CD8-positive, alpha-beta memory T cell (primary cell): Measurements from ENCODE around the gene MYMK. TPM values are rescaled to one million over a fixed set of nuclear protein-coding genes. Genes with fewer than 3 reads are reported as not detected.

Experiments used
- CTCF ChIA-PET: fragments of 350-600 bp; sonication (Branson Sonifier 250); formaldehyde crosslinking; loops from one replicate; lab custom pipeline; 2021; ENCODE audit warnings: antibody characterized with exemption; lab: Charles Lee
- POLR2A ChIA-PET: fragments of 350-600 bp; sonication (Branson Sonifier 250); formaldehyde crosslinking; loops from one replicate; lab custom pipeline; 2021; ENCODE audit warnings: antibody characterized with exemption; lab: Charles Lee
- DNase-seq, 5 donors: peaks; one replicate each; pipeline versions ENCODE4 v3.0.0 to v3.0.0-alpha.2; 2020 to 2022; ENCODE audit warnings: mixed read lengths in 1 of 5
- H3K27ac ChIP-seq: one replicate; pipeline ENCODE4 v1.7.0; 2013; ENCODE audit warnings: low read depth, mild to moderate bottlenecking, low read length, moderate library complexity
- H3K27me3 ChIP-seq: 2 replicates; pipeline ENCODE4 v1.7.0; 2013; ENCODE audit warnings: low read length, mild to moderate bottlenecking; ENCODE audit not compliant: insufficient read depth, poor library complexity, severe bottlenecking
- H3K36me3 ChIP-seq: 2 replicates; pipeline ENCODE4 v1.7.0; 2013; ENCODE audit warnings: mild to moderate bottlenecking, low read length, moderate library complexity; ENCODE audit not compliant: insufficient read depth
- H3K4me1 ChIP-seq: 2 replicates; pipeline ENCODE4 v1.7.0; 2013; ENCODE audit warnings: mild to moderate bottlenecking, low read length, moderate library complexity; ENCODE audit not compliant: insufficient read depth
- H3K4me3 ChIP-seq: 2 replicates; pipeline ENCODE4 v1.7.0; 2013; ENCODE audit warnings: mild to moderate bottlenecking, low read length
- H3K9me3 ChIP-seq: 2 replicates; pipeline ENCODE4 v1.7.0; 2013; ENCODE audit warnings: mild to moderate bottlenecking, low read length
- H3K27ac Mint-ChIP-seq, 8 donors: one replicate each; pipeline ENCODE4 v1.8.0; 2020 to 2021; ENCODE audit warnings: mixed read lengths in 8 of 8, mild to moderate bottlenecking in 6 of 8, inconsistent platforms in 3 of 8, moderate library complexity in 3 of 8
- H3K27me3 Mint-ChIP-seq, 2 donors: one replicate each; pipeline ENCODE4 v1.8.0; 2020 to 2021; ENCODE audit warnings: mixed read lengths in 2 of 2, mild to moderate bottlenecking in 1 of 2, moderate library complexity in 1 of 2
- H3K36me3 Mint-ChIP-seq, 3 donors: one replicate each; pipeline ENCODE4 v1.8.0; 2020 to 2021; ENCODE audit warnings: mixed read lengths in 3 of 3, inconsistent platforms in 1 of 3, mild to moderate bottlenecking in 1 of 3
- H3K4me1 Mint-ChIP-seq, 3 donors: one replicate each; pipeline ENCODE4 v1.8.0; 2020 to 2021; ENCODE audit warnings: mixed read lengths in 3 of 3, inconsistent platforms in 1 of 3, mild to moderate bottlenecking in 1 of 3
- H3K4me3 Mint-ChIP-seq, 7 donors: one replicate each; pipeline ENCODE4 v1.8.0; 2020 to 2021; ENCODE audit warnings: mixed read lengths in 7 of 7, mild to moderate bottlenecking in 6 of 7, moderate library complexity in 4 of 7, inconsistent platforms in 2 of 7
- H3K9me3 Mint-ChIP-seq, 5 donors: one replicate each; pipeline ENCODE4 v1.8.0; 2020 to 2022; ENCODE audit warnings: mixed read lengths in 5 of 5, mild to moderate bottlenecking in 3 of 5, moderate library complexity in 2 of 5, inconsistent platforms in 1 of 5
- polyA plus RNA-seq: library from polyadenylated mRNA; unstranded; fragments of 300-500 nt; fragmentation: Illumina TruSeq; gene quantifications from one replicate; pipeline ENCODE4 v1.2.3, GENCODE V29; 2021
- total RNA-seq, 2 experiments: library from RNA; stranded (reverse); gene quantifications; one replicate each; pipeline ENCODE4 v1.2.3, GENCODE V29; 2021

The MYMK gene
- total and polyA plus RNA-seq, 3 experiments from 2014 or later, result not detected

DNA sequence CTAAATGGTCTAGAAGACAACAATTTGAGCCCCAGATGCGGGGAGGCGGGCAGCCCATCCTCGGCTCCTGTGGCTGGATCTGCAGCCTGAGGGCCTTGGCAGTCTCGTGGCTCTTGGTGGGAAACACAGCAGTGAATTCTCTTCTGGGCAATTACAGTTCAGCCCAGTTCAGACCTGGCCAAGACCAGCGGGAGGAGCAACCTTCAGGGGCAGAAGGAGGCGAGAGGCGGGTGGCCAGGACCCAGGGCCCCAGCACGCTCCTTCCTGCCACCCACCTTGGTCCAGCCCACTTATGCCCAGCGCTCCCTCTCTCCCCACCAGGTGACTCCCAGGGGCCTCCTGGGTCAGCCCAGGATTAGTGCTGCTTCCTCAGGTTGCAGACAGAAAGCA, 7.8 kb downstream of the MYMK start:
- H3K27me3 Mint-ChIP-seq, result peaks cover 5 to 13% of the 10 kb centered on the region in 2 donors
- POLR2A ChIA-PET, result no interaction called here
- Histone ChIP-seq H3K4me3 (no peak overlapping the region), H3K27me3 (no peaks in the 10 kb centered on the region), H3K27ac (no peak overlapping the region), H3K9me3 (no peaks in the 10 kb centered on the region), H3K36me3 (no peaks in the 10 kb centered on the region), H3K4me1 (no peaks in the 10 kb centered on the region)
- no peaks in the 10 kb centered on the region for H3K9me3 Mint-ChIP-seq
- DNase-seq, result no peak
- no peaks in the 10 kb centered on the region for H3K4me1 Mint-ChIP-seq
- CTCF ChIA-PET, result no interaction called here
- H3K36me3 Mint-ChIP-seq, result no peaks in the 10 kb centered on the region
- no peak overlapping the region for H3K27ac Mint-ChIP-seq
- no peak overlapping the region for H3K4me3 Mint-ChIP-seq

DNA sequence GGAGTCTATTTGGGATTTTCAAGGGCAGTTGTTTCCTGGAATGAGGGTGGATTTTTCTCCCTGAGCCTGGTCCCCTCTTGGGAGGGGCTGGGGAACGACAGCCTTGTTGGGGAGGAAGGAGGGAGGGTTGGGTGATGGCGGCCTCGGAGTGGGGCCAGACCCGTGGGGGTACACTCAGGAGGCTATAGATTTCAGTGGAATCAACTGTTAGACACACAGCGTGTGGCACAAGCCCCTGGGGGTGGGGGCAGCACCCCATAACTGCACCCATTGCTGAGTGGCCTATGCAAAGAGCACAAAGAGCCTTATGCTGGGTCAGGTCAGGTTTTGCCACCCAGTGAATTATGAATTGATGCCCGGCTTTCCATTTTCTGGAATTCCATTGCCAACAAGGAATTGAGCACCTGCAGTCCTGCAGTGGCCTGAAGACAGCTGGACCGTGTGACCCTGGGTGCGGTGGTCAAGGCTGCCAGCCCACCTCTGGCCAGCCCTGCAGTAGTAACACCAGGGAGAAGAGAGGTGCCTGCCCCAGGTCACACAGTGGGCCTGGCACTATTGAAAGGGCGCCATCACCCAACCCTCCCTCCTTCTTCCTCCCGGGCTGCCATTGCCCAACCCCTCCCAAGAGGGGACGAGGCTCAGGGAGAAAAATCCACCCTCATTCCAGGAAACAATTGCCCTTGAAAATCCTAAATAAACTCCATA, 8.4 kb downstream of the MYMK start:
- no peak overlapping the region for H3K4me3 Mint-ChIP-seq
- H3K27me3 ChIP-seq, result no peaks in the 10 kb centered on the region
- no peak overlapping the region for H3K27ac ChIP-seq
- no peaks in the 10 kb centered on the region for H3K36me3 ChIP-seq
- H3K36me3 Mint-ChIP-seq, result no peaks in the 10 kb centered on the region
- H3K9me3 Mint-ChIP-seq, result no peaks in the 10 kb centered on the region
- no peak overlapping the region for H3K27ac Mint-ChIP-seq
- H3K4me1 Mint-ChIP-seq, result no peaks in the 10 kb centered on the region
- H3K27me3 Mint-ChIP-seq, result peaks cover 5 to 13% of the 10 kb centered on the region in 2 donors
- H3K9me3 ChIP-seq, result no peaks in the 10 kb centered on the region
- no peak for DNase-seq
- no peak overlapping the region for H3K4me3 ChIP-seq
- POLR2A ChIA-PET, result no interaction called here
- CTCF ChIA-PET, result no interaction called here
- no peaks in the 10 kb centered on the region for H3K4me1 ChIP-seq

DNA sequence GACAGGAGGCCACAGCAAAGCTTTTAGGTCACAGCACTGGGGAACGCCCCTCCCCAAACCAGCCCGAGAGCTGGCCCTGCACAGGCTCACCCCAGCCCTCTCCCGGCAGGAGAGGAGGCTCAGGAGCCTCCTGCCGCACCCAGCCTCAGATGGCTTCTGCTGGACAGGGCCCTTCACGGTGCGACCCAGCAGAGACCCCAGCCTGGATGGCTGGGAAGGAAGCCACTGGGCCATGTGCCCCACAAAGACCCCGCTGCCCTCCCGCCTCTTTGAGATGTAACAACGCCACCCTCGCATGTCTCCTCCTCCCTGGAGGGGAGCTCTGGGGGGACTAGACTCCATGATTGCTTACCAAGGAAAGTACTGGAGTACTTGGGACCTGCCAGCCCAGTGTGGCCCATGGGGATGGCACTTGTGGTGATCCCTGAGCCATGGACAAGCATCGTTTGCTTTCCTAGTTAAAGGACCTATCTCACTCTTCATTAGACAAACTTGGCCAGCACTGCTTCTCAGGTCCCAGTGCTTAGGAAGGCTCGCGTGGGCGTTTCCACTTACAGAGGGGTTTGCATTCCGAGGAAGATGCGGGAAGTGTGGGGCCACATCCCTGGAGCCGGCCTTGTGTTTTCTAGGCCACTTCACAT, 9.0 kb downstream of the MYMK start:
- Histone ChIP-seq H3K4me3 (no peak overlapping the region), H3K9me3 (no peaks in the 10 kb centered on the region), H3K27me3 (no peaks in the 10 kb centered on the region), H3K4me1 (no peaks in the 10 kb centered on the region), H3K27ac (no peak overlapping the region), H3K36me3 (no peaks in the 10 kb centered on the region)
- Mint-ChIP-seq H3K27me3 (peaks cover 5 to 13% of the 10 kb centered on the region in 2 donors), H3K4me3 (no peak overlapping the region), H3K9me3 (no peaks in the 10 kb centered on the region), H3K36me3 (no peaks in the 10 kb centered on the region), H3K4me1 (no peaks in the 10 kb centered on the region), H3K27ac (no peak overlapping the region)
- ChIA-PET CTCF (no interaction called here), POLR2A (no interaction called here)
- no peak for DNase-seq

DNA sequence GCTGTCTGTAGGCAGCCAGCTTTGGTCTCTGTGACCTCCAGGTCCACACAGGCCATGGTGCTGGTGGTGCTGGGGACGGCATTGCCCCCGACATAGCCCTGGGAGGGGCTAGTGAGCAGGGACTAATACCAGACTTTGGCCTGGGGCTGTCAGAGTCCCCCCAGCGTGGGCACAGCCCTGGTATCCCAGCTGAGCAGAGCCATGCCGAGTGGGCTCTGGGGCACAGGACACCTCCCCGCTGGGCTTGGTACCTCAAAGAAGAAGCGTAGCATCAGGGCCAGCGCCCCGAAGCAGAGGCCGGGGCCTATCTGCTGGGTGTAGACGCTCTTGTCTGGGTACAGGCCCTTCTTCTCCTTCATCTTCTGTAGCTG, 9.5 kb downstream of the MYMK start:
- peaks cover 5 to 13% of the 10 kb centered on the region in 2 donors for H3K27me3 Mint-ChIP-seq
- H3K27ac Mint-ChIP-seq, result no peak overlapping the region
- H3K36me3 ChIP-seq, result no peaks in the 10 kb centered on the region
- ChIA-PET CTCF (no interaction called here), POLR2A (no interaction called here)
- no peaks in the 10 kb centered on the region for H3K9me3 ChIP-seq
- H3K4me1 ChIP-seq, result no peaks in the 10 kb centered on the region
- H3K27me3 ChIP-seq, result no peaks in the 10 kb centered on the region
- no peaks in the 10 kb centered on the region for H3K36me3 Mint-ChIP-seq
- no peaks in the 10 kb centered on the region for H3K4me1 Mint-ChIP-seq
- H3K9me3 Mint-ChIP-seq, result no peaks in the 10 kb centered on the region
- H3K4me3 Mint-ChIP-seq, result no peak overlapping the region
- DNase-seq, result no peak
- no peak overlapping the region for H3K27ac ChIP-seq
- no peak overlapping the region for H3K4me3 ChIP-seq

DNA sequence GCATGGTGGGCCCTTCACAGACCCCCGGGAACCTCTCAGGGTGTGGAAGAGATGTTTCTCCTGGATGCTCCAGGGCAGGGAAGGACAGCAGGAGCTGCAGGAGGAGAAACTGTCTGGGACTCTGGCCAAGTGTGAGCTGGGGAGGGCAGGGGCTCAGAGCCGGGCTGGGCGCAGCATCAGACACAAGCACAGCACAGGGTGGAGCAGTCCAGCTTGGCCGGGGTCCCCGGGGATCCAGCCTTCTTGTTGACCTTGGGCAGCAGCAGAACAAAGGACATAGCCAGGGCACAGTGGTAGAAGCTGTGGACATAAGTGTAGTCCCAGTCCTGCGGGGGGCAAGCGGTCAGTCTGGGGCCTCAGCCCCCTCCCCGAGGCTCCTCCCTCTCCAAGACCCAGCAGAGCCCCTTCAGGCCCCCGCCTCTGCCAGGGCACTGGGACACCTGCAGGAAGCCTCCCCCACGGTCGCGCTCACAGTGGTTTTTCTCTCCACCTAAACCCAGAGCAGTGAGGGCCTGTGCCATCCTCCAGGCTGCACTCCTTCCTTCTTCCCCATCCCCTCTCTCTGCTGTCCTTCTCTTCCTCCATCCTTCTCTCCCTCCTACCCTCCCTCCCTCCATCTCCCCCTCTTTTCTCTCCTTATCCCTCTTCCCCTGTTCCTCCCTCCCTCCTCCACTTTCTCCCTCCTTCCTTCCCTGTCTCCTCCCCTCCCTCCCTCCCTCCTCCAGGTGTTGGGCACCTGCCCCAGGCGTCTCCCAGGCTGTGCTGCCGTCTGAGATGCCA, 10.1 kb downstream of the MYMK start:
- H3K9me3 Mint-ChIP-seq, result no peaks in the 10 kb centered on the region
- H3K36me3 ChIP-seq, result no peaks in the 10 kb centered on the region
- no peak overlapping the region for H3K27ac ChIP-seq
- ChIA-PET POLR2A (no interaction called here), CTCF (no interaction called here)
- H3K4me1 ChIP-seq, result peaks cover 5% of the 10 kb centered on the region
- no peaks in the 10 kb centered on the region for H3K9me3 ChIP-seq
- no peak overlapping the region for H3K4me3 Mint-ChIP-seq
- peaks cover under 1 to 2% (median 1%) of the 10 kb centered on the region in 3 donors for H3K4me1 Mint-ChIP-seq
- peaks cover 5 to 12% of the 10 kb centered on the region in 2 donors for H3K27me3 Mint-ChIP-seq
- DNase-seq, result no peak
- no peaks in the 10 kb centered on the region for H3K36me3 Mint-ChIP-seq
- no peak overlapping the region for H3K4me3 ChIP-seq
- no peak overlapping the region for H3K27ac Mint-ChIP-seq
- no peaks in the 10 kb centered on the region for H3K27me3 ChIP-seq

DNA sequence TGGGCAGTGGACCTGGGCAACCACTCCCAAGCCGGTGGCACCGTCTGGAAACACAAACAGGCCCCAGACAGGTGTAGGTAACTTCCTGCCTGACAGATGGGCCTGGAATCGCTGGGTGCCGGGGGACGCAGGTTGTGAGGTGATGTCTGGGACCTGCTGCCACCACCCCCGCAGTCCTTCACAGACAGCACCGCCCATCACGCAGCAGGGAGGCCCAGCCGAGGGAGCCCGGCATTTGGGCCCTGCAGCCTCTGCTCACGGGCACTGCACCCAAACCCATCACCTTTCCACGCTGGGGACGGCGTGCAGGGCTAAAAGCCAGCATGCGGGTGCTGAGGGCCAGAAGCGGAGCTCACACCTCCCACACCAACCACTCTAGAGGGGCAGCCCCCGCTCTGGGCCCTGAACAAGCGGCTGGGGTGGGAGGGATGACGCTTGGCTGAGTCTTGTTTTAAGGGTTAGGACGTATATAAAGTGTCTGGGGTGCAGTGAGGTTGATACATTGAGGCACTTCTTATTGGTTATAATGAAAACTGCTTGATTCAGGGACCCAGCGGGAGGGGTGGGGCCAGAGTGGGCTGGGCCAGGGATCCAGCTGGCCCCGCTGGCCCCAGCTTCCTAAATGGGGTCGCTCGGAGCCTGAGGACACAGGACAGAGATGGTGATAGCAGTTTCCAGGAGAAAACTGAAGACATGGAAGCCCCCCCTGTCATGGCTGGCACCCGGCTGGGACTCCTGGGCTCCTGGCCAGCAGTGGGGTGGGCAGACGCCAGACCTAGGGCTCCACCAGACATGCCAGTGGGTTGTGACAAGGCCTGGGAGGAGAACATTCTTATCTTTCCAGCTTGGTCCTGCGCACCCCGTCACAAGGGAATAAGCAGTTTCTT, 11.3 kb downstream of the MYMK start:
- peaks cover 15% of the 10 kb centered on the region for H3K4me1 ChIP-seq
- no peak overlapping the region for H3K27ac ChIP-seq
- POLR2A ChIA-PET, result no interaction called here
- no peak overlapping the region for H3K4me3 ChIP-seq
- H3K27me3 ChIP-seq, result no peaks in the 10 kb centered on the region
- Mint-ChIP-seq H3K27me3 (peaks cover 3 to 6% of the 10 kb centered on the region in 2 donors), H3K9me3 (no peaks in the 10 kb centered on the region), H3K4me1 (peaks cover 10 to 12% (median 12%) of the 10 kb centered on the region in 3 donors), H3K27ac (peak overlapping the region in 1 of 8 donors; percentile 38), H3K36me3 (no peaks in the 10 kb centered on the region), H3K4me3 (no peak overlapping the region)
- H3K9me3 ChIP-seq, result no peaks in the 10 kb centered on the region
- H3K36me3 ChIP-seq, result no peaks in the 10 kb centered on the region
- CTCF ChIA-PET, result no interaction called here
- DNase-seq, result no peak

DNA sequence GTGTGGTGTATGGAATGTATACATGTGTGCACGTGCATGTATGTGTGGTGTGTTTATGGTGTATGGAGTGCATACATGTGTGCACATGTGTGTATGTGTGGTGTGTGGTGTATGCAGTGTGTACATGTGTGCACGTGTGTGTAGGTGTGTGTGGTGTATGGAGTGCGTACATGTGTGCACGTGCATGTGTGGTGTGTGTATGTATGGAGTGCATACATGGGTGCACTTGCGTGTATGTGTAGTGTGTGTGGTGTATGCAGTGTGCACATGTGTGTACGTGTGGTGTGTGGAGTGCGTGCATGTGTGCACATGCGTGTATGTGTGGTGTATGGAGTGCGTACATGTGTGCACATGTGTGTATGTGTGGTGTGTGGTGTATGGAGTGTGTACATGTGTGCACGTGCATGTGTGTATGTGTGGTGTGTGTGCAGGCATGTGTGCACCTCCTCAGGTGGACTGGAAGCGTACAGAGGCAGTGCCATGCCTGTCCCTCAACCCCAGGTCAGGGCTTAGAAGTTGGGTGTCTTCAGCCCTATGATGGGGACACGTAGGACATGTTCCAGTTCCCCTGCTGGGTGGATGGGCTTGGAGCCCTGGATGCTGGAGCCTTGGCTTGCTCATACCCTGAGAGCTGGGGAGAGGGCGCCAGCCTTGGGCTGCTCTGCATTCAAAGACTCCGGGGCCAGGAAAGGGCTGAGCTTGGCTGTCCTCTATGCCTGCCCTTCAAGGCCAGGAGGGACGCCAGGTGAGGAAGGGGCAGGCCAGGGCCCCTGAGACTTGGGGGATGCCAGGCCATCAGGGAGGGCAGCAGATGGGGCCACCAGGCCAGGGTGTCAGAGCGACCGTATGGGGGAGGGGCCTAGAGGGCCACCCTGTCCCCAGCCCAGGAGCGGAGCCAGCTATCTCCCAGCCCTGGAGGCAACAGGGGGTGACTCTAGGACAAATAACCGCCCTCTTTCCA, 12.2 kb downstream of the MYMK start:
- Mint-ChIP-seq H3K4me1 (peaks cover 10 to 12% (median 12%) of the 10 kb centered on the region in 3 donors), H3K27ac (no peak overlapping the region), H3K4me3 (no peak overlapping the region), H3K9me3 (no peaks in the 10 kb centered on the region), H3K36me3 (no peaks in the 10 kb centered on the region), H3K27me3 (peaks cover 3 to 4% of the 10 kb centered on the region in 2 donors)
- Histone ChIP-seq H3K4me3 (no peak overlapping the region), H3K27ac (no peak overlapping the region), H3K27me3 (no peaks in the 10 kb centered on the region), H3K4me1 (peaks cover 25% of the 10 kb centered on the region), H3K9me3 (no peaks in the 10 kb centered on the region), H3K36me3 (no peaks in the 10 kb centered on the region)
- CTCF ChIA-PET, result no interaction called here
- no peak for DNase-seq
- POLR2A ChIA-PET, result no interaction called here
